Measurements from ENCODE around the gene PHACTR3. TPM values are rescaled to one million over a fixed set of nuclear protein-coding genes. Genes with fewer than 3 reads are reported as not detected.

PHACTR3 gene
- total and polyA plus RNA-seq, 2 donors (not counting 3 experiments of a cell fraction or from before 2014, with no cell fraction given): not detected

DNA sequence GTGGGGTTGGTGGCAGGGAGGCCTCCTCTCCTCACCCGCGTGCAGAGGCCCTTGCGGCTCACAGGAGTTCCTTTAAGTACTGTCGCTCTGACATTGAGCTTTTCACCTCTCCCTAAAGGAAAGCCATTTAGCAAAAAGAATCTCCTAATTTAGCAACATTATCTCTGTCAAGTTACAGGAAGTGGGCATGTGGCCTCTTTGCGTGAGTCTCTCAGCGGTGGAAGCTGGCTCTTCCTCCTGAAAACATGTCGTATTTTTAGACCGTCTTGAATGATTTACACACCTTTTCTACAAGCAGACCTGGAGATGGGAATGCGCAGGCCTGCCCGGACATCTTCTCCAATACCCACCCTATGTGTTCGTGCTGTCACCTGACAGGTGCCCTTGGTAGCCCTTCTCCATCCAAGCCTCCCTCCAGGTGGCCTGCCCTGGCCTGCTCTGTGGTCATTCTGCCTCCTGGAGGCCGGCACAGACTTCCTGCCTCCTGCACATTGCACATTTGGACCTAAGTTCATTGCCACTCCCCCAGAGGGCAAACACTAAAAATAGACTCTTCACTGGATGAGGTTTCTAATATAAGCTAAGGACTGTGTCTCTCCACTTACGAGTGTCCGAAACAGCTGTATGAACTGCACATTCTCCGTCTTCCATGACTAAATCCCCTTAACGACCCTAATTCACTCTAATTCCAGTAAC, 18.5 kb upstream of the PHACTR3 start:
- Histone ChIP-seq H3K36me3 (ENCODE audit: control insufficient read depth in 2 of 2, extremely low read depth in 1 of 2, insufficient read depth in 2 of 2, low read length in 2 of 2) (no peaks in the 10 kb centered on the region), H3K27me3 (ENCODE audit: control insufficient read depth in 2 of 2, insufficient read depth in 2 of 2, low read length in 2 of 2) (no peaks in the 10 kb centered on the region), H2AFZ (ENCODE audit: low read depth, low read length) (no peak overlapping the region), H4K20me1 (replicated peaks; ENCODE audit: control insufficient read depth, extremely low read depth, insufficient read depth, low read length) (no peaks in the 10 kb centered on the region), H3K9me1 (replicated peaks; ENCODE audit: control insufficient read depth, extremely low read depth, insufficient read depth, low read length) (no peaks in the 10 kb centered on the region), H3K9ac (replicated peaks; ENCODE audit: extremely low read depth, insufficient read depth, low read length) (no peak overlapping the region), H3K9me3 (replicated peaks; ENCODE audit: control insufficient read depth, insufficient read depth, low read length) (no peaks in the 10 kb centered on the region), H3K4me1 (ENCODE audit: control insufficient read depth, extremely low read depth, insufficient read depth, low read length) (no peaks in the 10 kb centered on the region), H3K4me3 (replicated peaks in 1 of 3; ENCODE audit: insufficient read depth in 1 of 3, low read depth in 1 of 3, low read length in 3 of 3) (no peak overlapping the region), H3K27ac (ENCODE audit: insufficient read depth, low read depth, low read length) (no peak overlapping the region), H3K4me2 (ENCODE audit: insufficient read depth, low read length) (no peak overlapping the region), H3K79me2 (ENCODE audit: control insufficient read depth, insufficient read depth, low read length) (no peaks in the 10 kb centered on the region)
- FAIRE-seq (no peak), DNase-seq (ENCODE audit: low read depth, low spot score) (no peak)
- ChIA-PET POLR2A (no interaction called here), CTCF (no interaction called here)
- BruUV-seq (replicated peaks): no TSS peak
- intact Hi-C loops (cut with micrococcal nuclease) (no loop called here), dilution Hi-C loops (cut with MboI; ENCODE audit: extremely low pct_ligation_motif_present, low sequenced_read_pairs) (no loop called here)
- TF ChIP-seq JUN (IDR thresholded peaks at IDR 0.05; ENCODE audit: borderline replicate concordance, insufficient read depth, insufficient read length, low read depth): no peak
- TF ChIP-seq POLR2A (IDR thresholded peaks at IDR 0.05; ENCODE audit: low read depth, low read length): no peak
- no peak for TF ChIP-seq EZH2 (IDR thresholded peaks at IDR 0.05; ENCODE audit: borderline replicate concordance, low read depth, low read length, severe bottlenecking)
- TF ChIP-seq, protein P1, sequence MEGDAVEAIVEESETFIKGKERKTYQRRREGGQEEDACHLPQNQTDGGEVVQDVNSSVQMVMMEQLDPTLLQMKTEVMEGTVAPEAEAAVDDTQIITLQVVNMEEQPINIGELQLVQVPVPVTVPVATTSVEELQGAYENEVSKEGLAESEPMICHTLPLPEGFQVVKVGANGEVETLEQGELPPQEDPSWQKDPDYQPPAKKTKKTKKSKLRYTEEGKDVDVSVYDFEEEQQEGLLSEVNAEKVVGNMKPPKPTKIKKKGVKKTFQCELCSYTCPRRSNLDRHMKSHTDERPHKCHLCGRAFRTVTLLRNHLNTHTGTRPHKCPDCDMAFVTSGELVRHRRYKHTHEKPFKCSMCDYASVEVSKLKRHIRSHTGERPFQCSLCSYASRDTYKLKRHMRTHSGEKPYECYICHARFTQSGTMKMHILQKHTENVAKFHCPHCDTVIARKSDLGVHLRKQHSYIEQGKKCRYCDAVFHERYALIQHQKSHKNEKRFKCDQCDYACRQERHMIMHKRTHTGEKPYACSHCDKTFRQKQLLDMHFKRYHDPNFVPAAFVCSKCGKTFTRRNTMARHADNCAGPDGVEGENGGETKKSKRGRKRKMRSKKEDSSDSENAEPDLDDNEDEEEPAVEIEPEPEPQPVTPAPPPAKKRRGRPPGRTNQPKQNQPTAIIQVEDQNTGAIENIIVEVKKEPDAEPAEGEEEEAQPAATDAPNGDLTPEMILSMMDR (IDR thresholded peaks at IDR 0.05; ENCODE audit: extremely low read depth in 1 of 2, insufficient read depth in 1 of 2, low read depth in 1 of 2, low read length in 2 of 2): no peak
- no peak for TF ChIP-seq POLR2AphosphoS5 (IDR thresholded peaks at IDR 0.05; ENCODE audit: insufficient read depth, low read depth, low read length)
- TF ChIP-seq FOS (IDR thresholded peaks at IDR 0.05; ENCODE audit: borderline replicate concordance, insufficient read depth, low read length): no peak
- TF ChIP-seq MYC (IDR thresholded peaks at IDR 0.05; ENCODE audit: low read depth, low read length): no peak
- TF ChIP-seq, protein P2, sequence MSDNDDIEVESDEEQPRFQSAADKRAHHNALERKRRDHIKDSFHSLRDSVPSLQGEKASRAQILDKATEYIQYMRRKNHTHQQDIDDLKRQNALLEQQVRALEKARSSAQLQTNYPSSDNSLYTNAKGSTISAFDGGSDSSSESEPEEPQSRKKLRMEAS (IDR thresholded peaks at IDR 0.05; ENCODE audit: insufficient read depth, insufficient read length): no peak
- TF ChIP-seq GATA2 (IDR thresholded peaks at IDR 0.05; ENCODE audit: insufficient read depth, insufficient read length, low read depth, low read length): no peak
